GM18858 (cell line): Measurements from ENCODE around the gene HAND1.

Source experiments
- ATAC-seq: cut with Tn5 transposase; IDR thresholded peaks from one replicate; pipeline ENCODE4 v1.9.1; 2021; ENCODE audit not compliant: unreplicated experiment

Gene HAND1

GRCh38 chr5:154506049-154506715 is 28.2 kb upstream of the HAND1 start:
- ATAC-seq: no peak

DNA sequence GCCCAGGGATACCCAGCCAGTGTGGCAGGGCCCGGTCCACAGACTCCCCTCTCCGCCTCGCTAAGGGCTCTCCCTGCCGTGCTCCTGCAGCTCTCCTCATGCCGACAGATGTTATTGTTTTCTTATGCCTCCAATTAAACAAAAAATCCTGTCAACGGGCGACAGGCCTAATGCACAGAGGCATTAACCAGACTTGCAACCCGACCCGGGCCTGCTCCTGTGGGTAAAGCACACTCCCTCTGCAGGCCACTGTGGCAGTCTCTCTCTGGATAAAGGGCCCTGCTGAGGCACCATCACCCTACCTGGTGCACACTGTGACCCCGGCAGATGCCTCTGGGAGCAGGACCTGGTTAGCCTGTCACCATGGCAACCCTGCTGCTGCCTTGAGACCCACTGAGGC is 27.5 kb upstream of the HAND1 start:
- ATAC-seq: no peak

DNA sequence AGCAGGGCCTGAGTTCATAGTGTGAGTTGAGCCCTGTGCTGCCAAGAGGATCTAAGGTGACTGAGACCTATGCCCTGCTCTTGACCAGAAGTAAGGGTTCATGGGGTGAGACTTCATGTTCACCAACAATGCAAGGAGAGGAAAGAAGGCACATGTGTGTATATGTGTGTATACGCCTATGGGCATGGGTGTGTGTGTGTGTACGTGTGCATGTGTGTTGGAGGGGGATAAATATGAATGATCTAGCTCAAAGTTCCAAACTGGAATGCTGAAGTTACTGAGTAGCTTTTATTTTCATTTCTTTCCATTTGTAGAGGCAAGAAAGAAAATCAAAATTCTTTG is 25.6 kb upstream of the HAND1 start:
- ATAC-seq: no peak

- no peak for ATAC-seq
These were observed 24.2 kb upstream of the HAND1 start for GRCh38 chr5:154502180-154502579.

DNA sequence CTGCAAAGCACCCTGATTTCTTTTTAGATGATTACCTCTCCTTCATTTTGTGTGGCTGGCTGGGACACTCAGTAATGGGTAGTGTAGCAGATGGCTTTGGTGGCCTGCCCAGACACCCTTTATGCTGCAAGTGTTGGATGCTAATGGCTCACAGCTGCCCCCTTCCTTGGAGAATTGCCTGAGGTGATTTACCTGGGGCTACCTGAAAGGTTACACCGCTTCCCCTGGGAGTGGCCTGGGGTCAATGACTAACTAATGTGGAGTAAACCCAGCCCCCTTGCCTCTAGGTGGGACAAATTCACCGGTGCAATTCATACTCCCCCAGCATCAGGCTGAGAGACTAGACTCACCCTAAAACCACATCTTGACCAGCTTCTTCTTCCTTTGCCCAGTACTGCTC is 23.5 kb upstream of the HAND1 start:
- no peak for ATAC-seq

DNA sequence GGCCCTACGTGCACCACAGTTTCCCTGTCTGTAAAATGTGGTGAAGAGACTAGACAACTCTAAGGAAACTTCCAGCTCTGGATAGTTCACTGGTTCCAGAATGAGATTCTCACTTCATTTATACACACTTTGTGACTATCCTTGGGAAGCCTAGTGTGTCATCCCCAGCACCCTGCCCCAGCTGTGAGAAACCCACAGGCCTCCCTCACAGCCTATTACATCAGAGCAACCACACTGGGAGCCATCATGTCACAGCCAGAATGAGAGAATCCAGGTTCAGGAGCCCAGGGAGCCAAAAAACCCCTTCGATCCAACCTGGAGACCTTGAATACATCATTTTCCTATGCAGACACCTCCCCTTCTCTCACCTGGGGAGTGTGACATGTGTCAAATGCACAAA is 21.0 kb upstream of the HAND1 start:
- ATAC-seq: no peak

DNA sequence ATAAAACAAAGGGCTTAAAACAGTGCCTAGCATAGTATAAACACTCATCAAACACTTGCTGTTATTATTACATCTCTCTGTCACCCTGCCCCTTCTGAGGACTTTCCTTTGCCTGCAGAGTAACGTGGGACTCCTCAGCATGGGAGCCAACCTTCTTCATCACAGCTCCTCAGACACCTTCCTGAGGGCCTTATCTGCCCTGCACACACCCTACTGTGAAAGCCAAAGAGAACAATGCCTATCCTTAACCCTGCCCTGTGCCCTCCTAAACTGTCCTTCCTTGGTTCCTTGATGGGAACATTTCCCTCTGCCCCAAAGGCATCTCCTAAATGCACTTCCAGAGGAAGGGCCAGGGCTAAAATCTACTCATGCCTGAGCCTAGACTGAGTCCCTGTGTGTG is 20.6 kb upstream of the HAND1 start:
- no peak for ATAC-seq

- no peak for ATAC-seq
These were observed 16.0 kb upstream of the HAND1 start for GRCh38 chr5:154494036-154494435.

- ATAC-seq: no peak
These were observed 15.2 kb upstream of the HAND1 start for GRCh38 chr5:154493274-154493673.

DNA sequence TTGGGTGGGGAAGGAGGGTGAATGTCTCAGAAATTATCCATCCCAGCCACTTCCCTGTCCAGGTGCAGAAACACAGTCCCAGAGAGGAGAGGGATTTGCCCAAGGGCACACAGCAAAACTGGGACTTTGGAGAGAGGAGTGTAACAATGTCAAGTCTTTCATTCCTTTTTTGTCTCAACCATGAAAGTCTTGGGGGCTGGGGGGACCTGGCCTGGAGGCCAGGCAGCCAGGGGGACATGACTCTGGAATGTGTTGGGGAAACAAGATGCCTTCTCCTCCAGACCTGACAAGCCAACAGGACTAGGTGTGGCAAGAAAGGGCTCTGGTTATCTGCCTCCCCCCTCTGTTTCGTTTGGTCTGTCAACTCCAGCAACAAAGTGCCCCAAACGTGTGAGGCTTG is 13.9 kb upstream of the HAND1 start:
- no peak for ATAC-seq

DNA sequence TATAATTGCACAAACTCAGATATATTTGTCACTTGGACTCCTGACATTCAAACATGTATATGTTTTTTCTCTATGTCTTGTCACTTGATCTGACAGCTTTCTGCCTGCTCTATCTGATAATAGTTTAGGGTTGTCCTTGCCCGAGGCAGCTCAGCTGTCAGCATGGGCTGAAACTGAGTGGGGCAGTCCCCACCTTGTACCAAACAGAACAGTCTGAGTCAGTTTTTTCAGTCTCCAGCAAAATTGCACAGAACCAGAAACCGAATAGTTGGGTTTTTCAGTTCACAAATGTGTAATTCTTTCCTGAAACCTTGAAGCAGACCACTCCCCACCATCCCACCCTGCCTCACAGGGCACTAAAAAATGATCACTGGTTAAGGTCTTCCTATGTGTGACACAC is 9.5 kb upstream of the HAND1 start:
- peak; percentile 99 for ATAC-seq

DNA sequence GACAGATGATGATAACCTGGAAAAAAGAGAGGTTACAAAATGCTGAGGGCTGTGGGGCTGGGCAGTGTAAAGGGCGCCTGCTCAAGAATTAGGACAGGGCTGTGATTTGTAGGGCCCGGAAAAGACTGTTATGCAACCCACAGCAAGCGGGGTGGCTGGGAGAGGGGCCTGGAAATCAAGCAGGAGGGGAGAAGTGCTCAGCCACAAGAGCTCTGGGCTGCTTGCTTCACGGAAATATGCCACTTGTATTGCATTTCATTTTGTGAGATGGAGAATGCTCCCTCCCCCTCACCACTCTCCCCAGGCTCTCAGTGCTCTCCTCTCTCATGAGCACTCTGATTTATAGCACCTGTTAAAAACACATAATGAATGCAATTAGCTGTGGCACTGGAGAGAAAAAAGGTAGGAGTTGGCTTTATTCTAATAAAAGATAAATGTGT is 8.4 kb upstream of the HAND1 start:
- no peak for ATAC-seq

DNA sequence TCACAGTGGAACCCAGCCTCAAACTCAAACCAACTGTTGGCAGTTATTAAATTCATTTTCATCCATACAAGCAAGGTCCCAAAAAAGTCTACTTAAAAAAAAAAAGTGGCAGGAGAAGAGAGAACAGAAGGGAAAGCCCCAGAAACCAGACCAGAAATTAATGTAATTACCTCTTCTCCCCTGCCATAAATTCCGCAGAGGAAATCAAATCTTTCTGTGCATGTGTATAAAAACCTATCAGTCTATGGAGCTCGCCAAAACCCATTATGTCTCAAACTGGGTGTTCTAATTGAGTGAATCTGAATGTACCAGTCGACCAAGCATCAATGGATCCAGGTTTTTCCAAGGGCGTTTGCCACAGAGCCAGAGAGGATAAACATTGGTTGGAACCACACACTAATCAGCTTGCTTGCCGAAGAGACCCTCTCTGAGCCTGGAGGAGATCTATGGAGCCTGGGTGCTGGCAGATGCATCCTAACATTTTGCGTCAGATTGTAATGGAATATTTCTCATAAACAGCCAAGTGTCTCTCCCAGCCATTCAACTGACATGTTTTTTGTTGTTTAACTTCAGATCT is 7.9 kb upstream of the HAND1 start:
- ATAC-seq: no peak

DNA sequence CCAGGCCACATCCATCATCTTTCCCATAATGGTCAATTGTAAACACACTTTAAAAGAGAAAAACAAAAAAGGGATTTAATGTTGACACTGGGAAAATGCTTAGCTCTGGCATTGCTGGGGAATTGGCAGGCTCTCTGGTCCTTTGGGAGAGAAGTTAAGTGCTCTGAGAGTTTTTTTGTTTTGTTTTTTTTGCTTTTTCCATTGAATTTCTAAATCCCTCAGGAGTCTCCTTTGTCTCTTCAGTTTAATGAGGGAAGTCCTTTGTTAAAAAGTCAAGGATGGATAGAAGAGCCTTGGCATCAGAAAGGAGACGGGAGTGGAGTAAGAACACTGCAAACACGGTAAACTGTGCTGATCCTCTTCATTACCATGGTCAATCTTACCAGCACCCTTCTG is 7.1 kb upstream of the HAND1 start:
- ATAC-seq: no peak

GRCh38 chr5:154484393-154485095 is 6.5 kb upstream of the HAND1 start:
- ATAC-seq: no peak

DNA sequence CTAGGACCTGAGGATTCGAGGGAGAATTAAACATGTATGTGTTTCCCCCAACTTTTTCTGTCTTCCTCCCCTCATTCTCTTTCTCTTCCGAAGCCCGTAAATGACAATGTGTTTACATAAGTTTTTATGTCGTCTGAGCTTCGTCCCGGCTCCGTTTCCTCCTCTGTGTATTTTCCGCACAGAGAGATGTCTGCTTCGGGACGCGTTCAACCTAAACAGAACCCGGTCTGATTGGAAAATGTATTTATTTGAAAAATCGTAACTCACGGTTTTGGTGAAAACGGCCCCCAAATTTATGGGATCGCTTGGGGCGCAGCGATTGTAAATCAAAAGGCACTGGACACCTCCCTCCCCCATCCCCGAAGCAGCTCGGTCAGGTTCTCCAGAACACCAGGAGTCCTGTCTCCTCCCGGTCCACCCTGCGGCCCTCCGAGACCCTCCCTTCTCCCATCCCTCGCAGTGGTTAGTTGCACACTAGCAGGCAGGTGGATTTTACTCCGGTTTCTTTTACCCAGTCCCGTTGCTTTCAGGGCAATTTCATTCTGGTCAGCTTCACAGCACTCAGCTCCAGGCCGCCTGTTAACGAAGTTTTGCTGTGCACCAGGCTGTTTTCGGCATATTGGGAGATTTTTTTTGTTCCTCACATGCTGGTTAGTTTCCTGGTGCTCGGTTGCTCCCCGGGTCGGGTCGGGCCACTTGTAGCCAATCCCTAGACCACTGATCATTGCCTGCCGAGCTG is 5.8 kb upstream of the HAND1 start:
- ATAC-seq: no peak

DNA sequence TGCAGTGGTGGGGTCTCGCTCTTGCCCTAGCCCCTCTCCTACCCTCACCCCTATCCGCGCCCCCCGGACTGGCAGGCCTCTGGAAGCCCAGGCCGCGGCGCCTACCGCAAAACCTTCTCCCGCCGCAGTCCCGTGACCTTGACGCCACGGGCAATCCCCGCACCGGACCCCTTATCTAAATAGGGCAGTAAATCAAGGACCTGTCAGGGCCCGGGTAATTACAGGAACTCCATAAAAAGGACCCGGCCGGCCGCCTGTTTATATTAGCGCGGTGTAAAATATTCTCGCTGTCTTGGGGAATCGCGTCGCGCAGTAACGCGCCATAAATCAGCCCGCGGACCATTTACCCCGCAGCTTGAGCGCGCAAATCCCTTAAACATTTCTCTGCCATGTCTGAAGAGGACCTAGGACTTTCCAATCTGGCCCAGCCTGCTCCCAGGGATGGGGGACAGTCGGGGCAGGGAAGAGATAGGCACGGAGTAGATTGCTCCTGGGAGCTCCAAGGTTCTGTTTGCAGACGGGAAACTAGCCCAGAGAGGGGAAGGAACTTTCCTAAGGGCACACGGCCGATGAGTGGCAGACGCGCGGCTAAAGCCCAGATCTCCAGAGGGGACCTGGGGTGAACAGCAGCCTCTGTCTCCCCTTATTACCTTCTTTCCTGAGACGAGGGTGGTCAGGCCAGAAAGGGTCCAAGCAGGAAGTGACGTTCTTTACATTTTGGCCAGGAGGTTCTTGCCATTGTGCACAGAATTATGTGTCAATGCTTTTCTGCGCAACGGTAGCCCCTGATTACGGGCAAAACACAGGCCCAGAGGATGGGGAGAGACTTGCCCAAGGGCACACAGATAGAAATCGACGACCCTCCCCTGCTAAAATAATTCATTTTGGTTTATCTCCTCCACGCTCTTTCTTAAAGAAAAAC is 4.8 kb upstream of the HAND1 start:
- no peak for ATAC-seq

DNA sequence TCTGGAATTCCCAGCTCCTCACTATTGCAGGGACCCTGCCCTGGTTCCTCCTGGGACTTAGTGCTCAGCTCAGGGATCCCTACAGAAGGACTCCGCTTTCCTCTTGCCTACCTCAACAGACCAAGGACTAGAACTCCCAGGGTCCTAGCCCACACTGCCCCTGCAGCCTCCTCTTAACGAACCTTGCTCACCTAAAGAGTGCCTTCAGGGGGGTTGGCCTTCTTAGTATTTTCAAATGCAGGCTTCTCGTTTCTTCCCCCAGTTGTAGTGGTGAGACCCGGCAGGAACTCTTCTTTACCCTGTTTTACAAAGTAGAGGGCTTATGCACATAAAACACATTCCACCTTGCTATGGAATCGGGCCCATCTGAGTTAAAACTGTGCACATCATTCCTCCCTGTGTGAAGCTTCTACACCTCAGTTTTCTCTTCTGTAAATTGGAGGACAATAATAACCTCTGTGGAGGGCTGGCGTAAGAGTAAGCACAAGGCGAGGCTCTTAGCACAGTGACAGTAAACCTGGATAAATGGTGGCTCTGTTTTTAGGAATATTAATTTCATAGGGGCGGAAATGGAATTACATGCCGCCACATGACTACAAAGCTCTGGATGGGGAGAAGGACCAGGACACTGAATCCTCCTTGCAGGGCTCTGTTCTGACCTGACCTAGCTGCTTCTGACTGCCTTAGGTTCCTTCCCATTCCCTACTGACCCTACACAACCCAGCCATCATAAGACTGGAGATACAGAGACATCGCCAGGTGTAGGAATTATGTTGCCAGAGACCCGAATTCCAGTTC is 3.8 kb upstream of the HAND1 start:
- ATAC-seq: no peak

DNA sequence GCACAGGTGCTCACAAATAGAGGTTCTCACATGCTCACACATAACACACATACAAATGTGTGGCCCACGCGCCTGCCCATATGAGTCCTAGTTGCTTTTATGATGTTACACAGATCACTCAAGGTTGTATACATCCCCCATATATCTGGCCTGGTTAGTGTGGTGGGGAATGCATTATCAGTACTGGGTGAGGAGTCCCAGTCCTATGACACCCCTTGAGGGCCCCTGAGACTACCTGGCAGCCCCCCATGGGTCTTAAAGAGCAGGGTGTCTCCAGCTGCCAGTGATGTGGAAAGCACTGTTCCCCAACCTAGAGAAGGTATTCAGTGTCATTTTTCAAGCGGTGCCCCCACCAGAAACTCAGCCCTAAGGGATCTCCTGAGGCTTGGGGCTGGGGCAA is 2.8 kb upstream of the HAND1 start:
- ATAC-seq: no peak
